Esophagus (tissue), 2 donors: ENCODE data around the gene PHF5A. TPM values are rescaled to one million over a fixed set of nuclear protein-coding genes. Genes with fewer than 3 reads are reported as not detected.

Experiments used
- H3K27ac ChIP-seq, 2 donors: one replicate each; pipeline ENCODE4 v1.5.1; 2013; ENCODE audit warnings: low read depth in 2 of 2, mild to moderate bottlenecking in 2 of 2, inconsistent platforms in 1 of 2, low read length in 1 of 2, moderate library complexity in 1 of 2
- H3K27me3 ChIP-seq, 2 donors: one replicate each; pipeline ENCODE4 v1.6.1; 2013; ENCODE audit warnings: low read length in 2 of 2, control low read depth in 1 of 2, mild to moderate bottlenecking in 1 of 2; ENCODE audit not compliant: insufficient read depth in 2 of 2, control insufficient read depth in 1 of 2
- H3K36me3 ChIP-seq, 2 donors: one replicate each; pipeline ENCODE4 v1.6.1; 2013; ENCODE audit warnings: low read length in 1 of 2; ENCODE audit not compliant: control insufficient read depth in 2 of 2, insufficient read depth in 2 of 2
- H3K4me1 ChIP-seq, 2 donors: one replicate each; pipeline ENCODE4 v1.6.1; 2013; ENCODE audit warnings: low read length in 1 of 2; ENCODE audit not compliant: control insufficient read depth in 2 of 2, insufficient read depth in 2 of 2
- H3K4me3 ChIP-seq, 2 donors: one replicate each; pipeline ENCODE4 v1.5.1; 2013; ENCODE audit warnings: low read length in 2 of 2, mild to moderate bottlenecking in 2 of 2, low read depth in 1 of 2, moderate library complexity in 1 of 2
- H3K9me3 ChIP-seq, 2 donors: one replicate each; pipeline ENCODE4 v1.6.1; 2013; ENCODE audit warnings: mild to moderate bottlenecking in 2 of 2, low read depth in 1 of 2, low read length in 1 of 2, moderate library complexity in 1 of 2; ENCODE audit not compliant: control insufficient read depth in 2 of 2, insufficient read depth in 1 of 2
- WGBS, 2 donors: extraction: QIAGEN DNeasy Blood & Tissue Kit; methylation state at CpG; one replicate each; pipeline ENCODE4 v1.1.7; 2013; 5-methylcytosine and 5-hydroxymethylcytosine counted together
- polyA plus RNA-seq, 2 donors: library from polyadenylated mRNA; stranded (reverse); fragments of 200-250 nt; gene quantifications; one replicate each; pipeline ENCODE4 v1.2.3, GENCODE V29; 2013
- donor health status: healthy with polysubstance abuse.
- donor health status: Bipolar disorder and iron deficiency.

The PHF5A gene
- polyA plus RNA-seq, 2 donors, result 41.4 to 61.8 TPM

DNA sequence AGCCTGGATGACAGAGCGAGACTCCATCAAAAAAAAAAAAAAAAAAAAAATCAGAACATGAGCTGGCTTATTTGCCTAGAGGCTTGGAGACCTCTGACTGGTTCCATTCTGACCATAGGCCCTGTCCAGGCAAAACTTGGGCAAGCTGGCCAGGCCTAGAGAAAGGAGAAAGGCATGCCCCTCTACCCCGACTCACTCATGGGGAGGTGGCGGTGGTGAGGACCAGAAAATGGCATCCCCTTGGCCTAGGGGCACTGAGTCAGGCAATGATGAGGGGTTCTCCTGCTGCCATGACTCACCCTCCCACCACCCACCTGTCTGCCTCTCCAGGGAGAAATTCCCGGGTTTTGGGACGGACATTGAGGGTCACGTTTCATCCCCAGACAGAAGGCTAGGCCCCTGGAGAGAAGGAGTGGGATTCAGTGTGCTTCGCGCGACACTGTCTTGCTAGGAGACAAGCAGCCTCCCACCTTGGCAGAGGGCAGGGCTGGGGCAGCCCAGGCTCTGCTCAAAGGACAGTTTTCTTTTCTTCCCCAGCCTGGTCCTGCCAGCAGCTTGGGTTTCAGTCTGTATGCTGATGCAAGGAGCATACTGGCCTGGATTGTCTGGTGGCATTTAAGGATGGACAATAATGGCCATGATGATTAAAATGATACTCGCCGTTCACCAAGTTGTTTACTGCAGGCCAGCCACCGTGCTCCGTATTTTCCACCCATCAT, 39.1 kb downstream of the PHF5A start:
- Histone ChIP-seq H3K27ac (no peak overlapping the region), H3K4me3 (no peak overlapping the region), H3K36me3 (peaks cover 3 to 22% of the 10 kb centered on the region in 2 donors), H3K4me1 (no peaks in the 10 kb centered on the region), H3K9me3 (no peaks in the 10 kb centered on the region), H3K27me3 (no peaks in the 10 kb centered on the region)
- WGBS, 2 donors, result 90 to 91% methylated on average over 13 of the region's 13 CpGs

DNA sequence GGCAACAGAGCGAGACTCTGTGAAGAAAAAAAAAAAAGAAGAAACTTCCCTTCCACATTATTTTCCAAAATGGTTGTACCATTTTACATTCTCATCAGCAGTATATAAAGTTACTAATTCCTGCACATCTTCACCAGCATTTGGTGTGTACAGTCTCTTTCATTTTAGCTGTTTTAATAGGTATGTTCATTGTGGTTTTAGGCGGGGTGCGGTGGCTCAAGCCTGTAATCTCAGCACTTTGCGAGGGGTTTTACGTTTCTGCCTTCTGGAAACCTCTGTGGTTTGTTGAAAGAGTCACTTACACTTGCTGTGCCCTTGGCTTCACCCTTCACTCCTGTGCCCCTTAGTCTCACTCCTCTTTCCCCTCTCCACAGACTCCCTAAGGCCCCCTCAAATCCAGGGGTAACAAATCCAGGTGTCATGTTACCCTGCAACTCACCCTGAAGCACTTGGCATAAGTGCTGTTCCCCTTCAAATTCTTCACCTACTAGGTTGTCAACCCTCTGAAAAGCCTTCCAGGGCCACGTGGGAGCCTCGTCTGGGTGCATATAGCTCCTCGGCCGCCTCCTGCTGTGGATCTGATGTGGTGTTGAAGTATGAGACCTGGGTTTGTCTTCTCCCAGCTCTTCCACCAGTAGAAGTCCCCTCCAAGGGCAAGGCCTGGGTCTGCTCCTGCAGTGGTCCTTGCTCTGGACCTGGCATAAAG, 42.7 kb downstream of the PHF5A start:
- Histone ChIP-seq H3K27ac (no peak overlapping the region), H3K4me3 (no peak overlapping the region), H3K27me3 (no peaks in the 10 kb centered on the region), H3K4me1 (no peaks in the 10 kb centered on the region), H3K36me3 (peaks cover 0 to 7% of the 10 kb centered on the region in 2 donors), H3K9me3 (no peaks in the 10 kb centered on the region)
- 66 to 68% methylated on average over 9 of the region's 9 CpGs for WGBS, 2 donors

DNA sequence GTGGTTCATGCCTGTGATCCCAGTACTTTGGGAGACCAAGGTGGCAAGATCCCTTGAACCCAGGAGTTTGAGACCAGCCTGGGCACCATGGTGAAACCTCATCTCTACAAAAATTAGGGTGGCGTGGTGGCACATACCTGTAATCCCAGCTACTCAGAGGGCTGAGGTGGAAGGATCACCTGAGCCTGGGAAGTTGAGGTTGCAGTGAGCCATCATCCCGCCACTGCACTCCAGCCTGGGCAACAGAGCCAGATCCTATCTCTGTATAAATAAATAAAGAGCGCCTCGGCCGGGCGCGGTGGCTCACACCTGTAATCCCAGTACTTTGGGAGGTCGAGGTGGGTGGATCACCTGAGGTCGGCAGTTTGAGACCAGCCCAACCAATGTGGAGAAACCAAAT, 49.8 kb downstream of the PHF5A start:
- Histone ChIP-seq H3K4me1 (peaks cover 5 to 14% of the 10 kb centered on the region in 2 donors), H3K4me3 (no peak overlapping the region), H3K9me3 (no peaks in the 10 kb centered on the region), H3K27me3 (no peaks in the 10 kb centered on the region), H3K27ac (peak overlapping the region; percentile 21 to 81), H3K36me3 (no peaks in the 10 kb centered on the region)
- 86 to 93% methylated on average over 9 of the region's 9 CpGs for WGBS, 2 donors

DNA sequence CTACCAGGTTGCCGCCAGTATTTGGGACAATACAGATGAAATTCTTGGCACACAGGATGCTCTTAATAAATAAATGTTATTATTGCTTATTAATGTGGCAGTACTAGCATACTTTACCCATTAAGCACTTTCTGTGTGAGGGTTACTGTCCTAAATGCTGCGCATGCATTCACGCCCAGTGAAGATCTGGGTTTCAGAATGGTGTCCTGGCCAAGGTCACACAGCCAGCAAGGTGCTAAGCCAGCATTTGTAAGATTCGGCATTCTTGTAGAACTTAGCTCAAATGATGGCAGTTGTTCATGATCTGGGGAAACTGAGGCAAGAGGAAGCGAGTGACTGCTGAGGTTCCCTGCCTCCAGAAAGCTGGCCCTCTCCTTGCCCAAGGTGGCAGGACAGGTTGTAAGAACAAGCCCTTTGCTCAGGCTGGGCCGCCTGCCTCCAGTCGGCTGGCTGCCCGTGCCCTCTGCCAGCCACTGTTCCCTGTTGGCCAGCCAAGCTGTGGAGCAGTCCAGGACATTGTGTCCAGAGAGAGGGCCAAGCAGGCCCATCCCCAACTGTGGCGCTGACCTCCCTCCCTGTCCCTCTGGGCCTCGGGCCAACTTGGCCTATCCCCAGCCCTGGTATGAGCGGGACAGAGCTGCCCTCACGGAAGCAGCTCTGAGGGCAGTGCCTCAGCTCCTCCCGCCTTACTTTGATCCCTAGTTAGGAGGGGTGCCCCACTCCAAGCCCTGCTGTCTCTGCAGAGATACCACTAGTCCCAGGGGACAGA, 50.7 kb downstream of the PHF5A start:
- Histone ChIP-seq H3K36me3 (no peaks in the 10 kb centered on the region), H3K4me1 (peaks cover 5 to 15% of the 10 kb centered on the region in 2 donors), H3K27ac (peak overlapping the region; percentile 74 to 81), H3K4me3 (no peak overlapping the region), H3K27me3 (no peaks in the 10 kb centered on the region), H3K9me3 (no peaks in the 10 kb centered on the region)
- WGBS, 2 donors, result 43 to 55% methylated on average over 13 of the region's 13 CpGs

DNA sequence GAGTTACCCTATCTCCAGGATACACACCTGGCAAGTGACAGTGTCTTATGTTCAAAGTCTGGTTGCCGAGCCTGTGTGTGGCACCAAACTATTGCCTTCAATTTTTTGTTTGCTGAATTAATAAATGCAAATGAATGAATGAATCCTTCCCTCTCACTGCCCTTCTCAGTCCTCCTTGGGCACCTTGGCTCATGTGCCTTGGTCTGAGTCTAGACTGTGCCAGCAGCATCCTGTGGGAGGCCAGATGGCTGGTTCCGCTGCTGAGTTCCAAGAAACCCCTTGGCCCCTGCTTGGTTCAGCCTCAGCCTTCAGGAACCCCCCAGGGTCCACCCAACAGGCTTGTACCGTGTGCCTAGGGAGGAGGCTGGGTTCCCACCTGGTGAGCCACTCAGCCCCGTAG, 52.9 kb downstream of the PHF5A start:
- Histone ChIP-seq H3K4me1 (peaks cover 5 to 22% of the 10 kb centered on the region in 2 donors), H3K36me3 (no peaks in the 10 kb centered on the region), H3K4me3 (no peak overlapping the region), H3K9me3 (no peaks in the 10 kb centered on the region), H3K27ac (peak overlapping the region in 1 of 2 donors; percentile 38), H3K27me3 (no peaks in the 10 kb centered on the region)
- WGBS, 2 donors, result 84 to 92% methylated on average over 4 of the region's 4 CpGs

DNA sequence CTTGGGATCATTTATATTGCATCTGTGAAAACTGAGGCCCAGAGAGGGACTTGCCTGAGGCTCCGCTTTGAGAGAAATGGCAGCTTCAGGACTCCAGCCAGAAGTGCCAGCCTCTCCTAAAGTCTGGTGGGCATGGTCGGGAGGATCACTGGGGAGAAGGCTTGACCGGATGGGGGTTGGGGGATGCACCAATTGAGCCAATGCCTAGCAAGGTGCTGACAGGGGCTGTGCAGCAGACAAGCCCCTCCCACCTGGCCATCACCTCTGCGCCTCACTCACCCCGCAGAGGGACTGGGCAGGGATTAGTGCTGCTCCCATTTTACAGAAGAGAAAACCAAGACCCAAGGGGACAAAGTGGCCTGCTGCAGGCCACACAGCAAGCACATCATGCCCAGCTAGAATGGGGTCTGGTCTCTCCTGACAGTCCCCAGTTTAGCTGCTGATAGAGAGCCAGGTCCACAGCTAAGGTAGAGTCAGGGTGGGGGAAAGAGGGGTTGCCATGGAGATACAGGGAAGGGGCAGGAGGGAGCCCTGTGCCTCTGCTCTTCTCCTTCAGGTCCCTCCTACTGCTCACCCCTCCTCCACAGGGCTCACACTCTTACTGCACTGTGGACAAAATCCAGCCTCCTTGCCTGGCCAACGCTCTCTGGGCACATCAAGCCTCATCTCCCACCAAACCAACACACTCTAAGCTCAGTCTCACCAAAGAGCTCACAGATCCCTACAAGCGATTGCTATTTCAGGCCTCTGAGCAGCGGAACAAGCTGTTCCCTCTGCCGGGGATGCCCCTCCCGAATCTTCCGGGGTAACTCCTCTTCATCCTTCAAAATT, 57.3 kb downstream of the PHF5A start:
- Histone ChIP-seq H3K4me3 (no peak overlapping the region), H3K27ac (peak overlapping the region; percentile 68 to 70), H3K4me1 (peaks cover 5 to 20% of the 10 kb centered on the region in 2 donors), H3K9me3 (no peaks in the 10 kb centered on the region), H3K27me3 (no peaks in the 10 kb centered on the region), H3K36me3 (no peaks in the 10 kb centered on the region)
- 76 to 84% methylated on average over 11 of the region's 11 CpGs for WGBS, 2 donors

DNA sequence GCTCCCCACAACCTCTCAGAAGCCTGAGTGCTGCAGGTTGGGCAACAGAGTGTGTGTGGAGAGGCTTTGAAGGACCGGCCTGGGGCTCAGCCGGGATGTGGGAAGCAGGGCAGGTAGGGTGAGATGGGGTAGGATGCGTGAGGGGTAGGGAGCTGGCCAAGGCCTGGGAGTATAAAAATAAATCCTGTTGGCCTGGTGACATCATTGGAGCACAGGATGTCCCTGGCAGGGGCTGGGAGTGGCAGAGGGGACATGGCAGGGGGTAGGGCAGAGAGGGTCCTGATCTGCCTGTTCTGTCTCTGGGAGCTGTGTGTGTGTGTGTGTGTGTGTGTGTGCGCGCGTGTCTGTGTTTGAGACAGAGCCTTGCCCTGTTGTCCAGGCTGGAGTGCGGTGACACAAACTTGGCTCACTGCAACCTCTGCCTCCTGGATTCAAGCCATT, 58.2 kb downstream of the PHF5A start:
- no peak overlapping the region for H3K4me3 ChIP-seq
- 47 to 55% methylated on average over 7 of the region's 7 CpGs for WGBS, 2 donors
- peak overlapping the region; percentile 65 to 68 for H3K27ac ChIP-seq
- H3K27me3 ChIP-seq, result no peaks in the 10 kb centered on the region
- peaks cover under 1 to 20% of the 10 kb centered on the region in 2 donors for H3K4me1 ChIP-seq
- no peaks in the 10 kb centered on the region for H3K9me3 ChIP-seq
- H3K36me3 ChIP-seq, result no peaks in the 10 kb centered on the region
